Hippocampal formation (tissue), 2 donors: ENCODE results near the gene PIGU.
"Not testable (repeated sequence)": the region's sequence is repeated elsewhere in the genome, so short reads cannot be mapped to it uniquely, and the experiment has no call there.

Source experiments
- DNase-seq, 2 donors: peaks; one replicate each; lab custom pipeline; 2025; lab: John Stamatoyannopoulos, UW

The PIGU gene

GRCh38 chr20:34621383-34622367 lies 55.2 kb downstream of the PIGU start:
- no peak for DNase-seq

GRCh38 chr20:34621036-34621343 lies 55.9 kb downstream of the PIGU start:
- no peak for DNase-seq

- no peak for DNase-seq
Measured at GRCh38 chr20:34618676-34619075, 58.2 kb downstream of the PIGU start.

GRCh38 chr20:34616913-34617312 lies 60.0 kb downstream of the PIGU start:
- DNase-seq: not testable (repeated sequence)

GRCh38 chr20:34615477-34615876 lies 61.4 kb downstream of the PIGU start:
- peak; percentile 14 to 40 for DNase-seq

GRCh38 chr20:34611976-34612375 lies 64.9 kb downstream of the PIGU start:
- DNase-seq: not testable (repeated sequence)

GRCh38 chr20:34607066-34607465 lies 69.8 kb downstream of the PIGU start:
- no peak for DNase-seq

GRCh38 chr20:34604980-34605788 lies 71.7 kb downstream of the PIGU start:
- no peak for DNase-seq

GRCh38 chr20:34600892-34601653 lies 75.8 kb downstream of the PIGU start:
- no peak for DNase-seq

GRCh38 chr20:34595377-34596184 lies 81.3 kb downstream of the PIGU start:
- DNase-seq: no peak

- DNase-seq: no peak
Measured at GRCh38 chr20:34586488-34587163, 90.3 kb downstream of the PIGU start.

- DNase-seq: no peak
Measured at GRCh38 chr20:34585019-34585418, 91.9 kb downstream of the PIGU start.

GRCh38 chr20:34583544-34583943 lies 93.3 kb downstream of the PIGU start:
- no peak for DNase-seq

- DNase-seq: no peak
Measured at GRCh38 chr20:34582911-34583310, 94.0 kb downstream of the PIGU start.

GRCh38 chr20:34582221-34582620 lies 94.7 kb downstream of the PIGU start:
- no peak for DNase-seq

GRCh38 chr20:34581341-34582184 lies 95.3 kb downstream of the PIGU start:
- peak; percentile 40 to 76 for DNase-seq

- peak in 1 of 2 donors; percentile 8 for DNase-seq
Measured at GRCh38 chr20:34579979-34580940, 96.6 kb downstream of the PIGU start.

GRCh38 chr20:34579191-34579978 lies 97.5 kb downstream of the PIGU start:
- DNase-seq: peak; percentile 71 to 81
